Muscle of back (tissue), 11 donors: ENCODE measurements around the gene TK2. TPM values are rescaled to one million over a fixed set of nuclear protein-coding genes. Genes with fewer than 3 reads are reported as not detected.

ENCODE experiments used
- DNase-seq, 3 donors: peaks; one replicate each; pipeline versions ENCODE4 v3.0.0 to v3.0.0-alpha.2; 2013
- polyA plus RNA-seq, 10 donors: library from polyadenylated mRNA; unstranded; fragments of 120-200 nt; gene quantifications; one replicate each; pipeline ENCODE4 v1.2.1, GENCODE V29; 2013; ENCODE audit not compliant: insufficient read length in 10 of 10

The TK2 gene
- polyA plus RNA-seq, 10 donors, result 12.0 to 20.3 (median 15.8) TPM

- no peak for DNase-seq
Observed at GRCh38 chr16:66486199-66486772, 63.6 kb downstream of the TK2 start.

GRCh38 chr16:66485376-66485775 is 64.5 kb downstream of the TK2 start:
- DNase-seq, result no peak

GRCh38 chr16:66484453-66485213 is 65.3 kb downstream of the TK2 start:
- DNase-seq, result no peak

- peak; percentile 50 to 84 (median 70) for DNase-seq
Observed at GRCh38 chr16:66483689-66484452, 66.1 kb downstream of the TK2 start.

GRCh38 chr16:66481943-66482390 is 68.0 kb downstream of the TK2 start:
- no peak for DNase-seq

DNA sequence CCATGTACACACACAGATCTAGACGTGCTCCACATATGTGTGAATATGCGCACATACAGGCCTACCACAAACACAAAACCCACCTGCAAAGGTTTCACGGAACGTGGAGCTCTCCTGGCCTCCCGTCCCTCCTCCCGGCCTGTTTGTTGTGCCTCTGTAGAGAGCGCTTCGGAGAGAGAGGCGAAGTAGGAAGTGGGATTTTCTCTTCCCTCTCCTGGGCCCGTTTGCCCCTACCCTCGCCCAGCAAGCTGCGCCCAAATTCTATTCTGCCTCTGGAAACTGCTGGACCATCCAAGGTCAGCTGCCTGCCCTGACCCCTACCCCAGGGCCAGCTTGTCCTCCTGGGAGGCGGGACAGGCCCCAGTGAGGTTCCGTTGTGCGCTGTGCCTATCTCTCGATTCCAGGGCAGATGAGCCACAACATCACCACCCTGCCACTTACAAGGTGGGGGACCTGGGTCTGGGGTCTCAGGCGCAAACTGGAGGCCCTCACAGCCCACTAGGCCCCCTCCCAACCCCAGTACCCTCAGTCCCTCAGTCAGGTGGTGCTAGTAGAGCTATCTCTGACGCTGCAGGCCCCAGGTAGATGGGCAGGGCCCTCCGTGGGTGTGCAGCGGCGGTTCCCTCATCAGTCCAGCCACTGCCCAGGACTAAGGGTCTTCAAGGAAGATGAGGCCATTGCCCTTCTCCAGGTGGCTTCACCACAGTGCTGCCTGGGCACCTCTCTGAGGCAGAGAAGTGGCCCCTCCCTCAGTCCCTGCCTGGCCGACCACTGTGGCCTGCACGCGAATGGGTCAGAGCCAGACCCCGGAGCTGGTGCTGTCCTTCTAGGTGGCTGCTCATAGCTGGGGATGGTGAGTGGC is 68.6 kb downstream of the TK2 start:
- no peak for DNase-seq

GRCh38 chr16:66480265-66481080 is 69.4 kb downstream of the TK2 start:
- no peak for DNase-seq

DNA sequence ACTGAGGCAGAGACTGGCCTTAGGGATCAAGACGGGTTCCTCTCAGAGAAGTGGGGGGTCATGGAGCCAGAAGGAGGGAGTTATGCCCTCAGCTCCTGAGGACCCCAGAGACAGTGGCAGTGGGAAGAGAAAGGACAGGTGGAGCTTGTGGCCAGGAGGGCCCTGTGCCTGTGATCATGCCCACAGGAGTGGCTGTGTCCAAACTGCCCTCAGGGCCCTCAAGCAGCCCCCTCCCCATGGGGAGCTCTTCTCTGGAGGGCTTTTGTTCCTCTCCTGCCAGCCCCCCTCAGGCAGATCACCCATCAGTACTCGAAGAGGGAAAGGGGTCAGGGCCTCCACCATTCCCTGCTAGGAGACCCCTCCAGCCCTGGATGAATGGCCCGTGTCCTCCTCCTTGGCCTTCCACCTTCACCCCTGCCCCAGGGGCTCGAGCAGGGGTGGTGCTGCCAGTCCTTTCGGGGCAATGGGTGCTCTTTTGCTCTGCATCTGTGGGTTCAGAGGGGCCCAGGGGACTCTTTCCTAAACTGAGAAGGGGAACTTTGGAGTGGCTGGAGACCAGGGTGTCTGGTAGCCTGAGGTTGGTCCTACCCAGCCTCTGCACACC is 70.2 kb downstream of the TK2 start:
- DNase-seq, result no peak

DNA sequence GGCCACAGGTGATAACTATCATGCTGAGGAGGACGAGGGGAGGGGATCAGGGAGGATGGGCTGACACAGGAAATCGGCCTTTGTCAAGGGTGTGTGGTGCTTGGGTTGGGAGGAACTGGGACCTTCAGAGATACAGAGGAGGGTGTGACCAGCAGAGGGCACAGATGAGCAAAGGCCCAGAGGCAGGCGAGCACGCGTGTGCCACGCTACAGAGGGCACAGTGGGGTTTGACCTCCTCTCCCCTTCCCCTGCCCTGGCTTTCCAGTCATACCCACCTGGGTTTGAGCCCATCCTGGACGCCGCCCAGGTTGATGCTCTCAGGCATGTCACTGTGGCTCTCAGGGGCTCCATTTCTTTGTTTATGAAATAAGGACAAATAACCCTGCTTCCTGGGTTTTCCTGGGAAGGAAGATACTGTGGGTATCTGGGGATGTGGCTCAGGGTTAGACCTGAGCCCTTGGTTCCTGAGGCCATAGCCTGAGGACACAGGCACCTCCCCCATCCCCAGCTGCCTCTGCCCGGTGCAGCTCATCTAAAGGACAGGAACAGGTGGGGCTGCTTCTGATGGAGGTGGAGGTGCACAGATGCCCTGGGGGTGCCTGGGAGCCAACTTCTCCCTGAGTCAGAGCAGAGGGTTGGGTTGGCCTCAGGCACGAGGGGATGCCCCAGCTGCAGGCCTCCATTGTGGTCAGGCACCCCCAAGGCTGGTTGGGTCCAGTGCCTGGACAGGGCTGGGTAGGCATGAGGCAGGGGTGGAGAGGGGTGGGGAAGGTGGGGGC is 71.0 kb downstream of the TK2 start:
- DNase-seq, result peak; percentile 16 to 65 (median 49)

DNA sequence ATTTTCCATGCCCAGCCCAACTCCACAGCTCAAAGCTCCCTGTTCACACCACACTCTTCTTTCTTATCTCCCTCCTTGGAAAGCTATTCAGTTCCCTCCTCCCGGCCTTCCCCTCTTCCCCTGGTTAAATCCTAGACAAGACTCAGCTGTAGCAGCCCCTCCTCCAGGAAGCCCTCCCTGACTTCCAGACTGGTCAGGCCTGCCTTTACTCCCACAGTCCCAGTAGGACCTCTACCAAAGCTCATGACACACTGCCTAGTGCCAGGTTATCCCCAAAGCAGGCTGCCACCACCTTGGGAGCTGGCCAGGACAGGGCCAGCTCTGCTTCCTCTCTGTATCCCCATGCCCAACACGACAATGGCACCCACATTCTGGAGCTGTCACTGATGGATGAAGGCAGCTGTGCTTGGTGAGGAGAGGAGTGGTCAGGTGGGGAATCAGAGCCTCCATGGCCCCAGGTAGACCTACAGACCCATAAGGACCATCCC is 72.8 kb downstream of the TK2 start:
- no peak for DNase-seq

GRCh38 chr16:66476328-66477027 is 73.4 kb downstream of the TK2 start:
- DNase-seq, result no peak

- DNase-seq, result no peak
Observed at GRCh38 chr16:66475232-66475631, 74.7 kb downstream of the TK2 start.

- DNase-seq, result no peak
Observed at GRCh38 chr16:66474750-66475199, 75.1 kb downstream of the TK2 start.

GRCh38 chr16:66473654-66474519 is 76.0 kb downstream of the TK2 start:
- DNase-seq, result no peak

GRCh38 chr16:66473051-66473571 is 76.8 kb downstream of the TK2 start:
- DNase-seq, result no peak

DNA sequence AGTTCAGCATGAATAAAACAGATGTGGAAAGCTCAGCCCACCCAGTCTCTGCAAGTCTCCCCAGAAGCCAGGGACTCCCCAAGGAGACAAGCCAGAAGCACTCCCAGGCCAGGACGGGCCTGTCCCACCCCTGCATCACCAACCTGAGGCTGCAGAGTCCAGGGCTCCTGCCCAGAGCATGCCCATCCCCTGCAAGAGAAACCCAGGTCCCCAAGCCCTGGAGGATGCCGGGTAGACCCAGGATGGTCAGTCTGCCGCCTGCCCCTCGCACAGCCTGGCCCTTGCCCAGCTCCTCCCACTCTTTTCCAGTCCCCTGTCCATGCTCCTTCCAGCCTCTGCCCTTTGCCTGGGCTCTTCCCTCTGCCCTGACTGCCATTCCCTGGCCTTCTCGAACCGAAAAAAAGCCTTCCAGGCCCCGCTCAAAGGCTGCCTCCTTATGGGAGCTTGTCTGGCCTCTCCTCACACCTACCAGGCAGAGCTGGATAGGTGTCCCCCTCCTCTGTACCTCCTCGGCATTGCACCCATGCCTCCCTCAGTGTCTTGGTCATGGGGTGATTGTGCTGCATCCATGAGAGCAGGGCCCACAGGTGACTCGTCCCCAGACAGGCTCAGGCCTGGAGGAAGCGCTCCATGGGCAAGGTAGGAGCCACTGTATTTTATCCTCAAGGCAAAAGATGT is 78.1 kb downstream of the TK2 start:
- DNase-seq, result no peak

DNA sequence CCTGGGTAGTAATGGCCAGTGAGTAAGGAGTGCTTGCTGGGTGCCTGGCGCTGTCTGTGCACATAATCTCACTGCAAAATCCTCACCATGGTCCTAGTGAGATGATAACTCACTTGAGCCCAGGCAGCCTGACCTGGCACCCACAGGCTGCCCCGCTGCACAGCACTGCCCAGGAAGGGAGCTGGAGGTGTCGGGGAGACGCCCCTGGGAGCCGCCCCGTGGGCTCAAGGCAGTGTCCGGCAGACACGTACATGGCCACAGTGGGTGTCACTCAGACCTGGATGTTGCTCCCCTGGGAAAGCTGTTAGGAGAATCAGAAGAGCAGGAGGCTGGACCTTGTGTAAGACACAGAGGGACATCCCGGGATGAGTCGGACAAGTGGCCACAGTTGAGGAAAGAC is 78.7 kb downstream of the TK2 start:
- no peak for DNase-seq
